ENCODE measurements around the gene YEATS2.

DNA sequence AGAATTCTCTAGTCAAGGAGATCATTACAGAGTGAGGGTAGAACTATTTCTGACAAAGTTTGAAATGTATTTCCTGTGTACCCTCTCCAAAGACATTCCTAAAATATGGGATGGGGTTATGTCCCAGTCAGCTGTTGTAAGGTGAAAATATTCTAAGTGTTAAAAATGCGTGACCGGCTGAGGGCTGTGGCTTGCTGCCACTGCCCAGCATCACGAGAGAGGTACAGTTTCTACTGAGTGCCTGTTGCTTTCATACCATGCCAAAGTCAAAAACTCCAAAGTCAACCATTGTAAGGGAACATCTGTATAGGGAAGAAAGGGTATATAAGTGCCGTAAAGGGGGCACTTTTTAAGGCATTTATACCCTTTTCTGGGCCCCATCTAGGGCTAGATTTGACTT, 96.9 kb downstream of the YEATS2 start:
- TF ChIP-seq, protein P1, sequence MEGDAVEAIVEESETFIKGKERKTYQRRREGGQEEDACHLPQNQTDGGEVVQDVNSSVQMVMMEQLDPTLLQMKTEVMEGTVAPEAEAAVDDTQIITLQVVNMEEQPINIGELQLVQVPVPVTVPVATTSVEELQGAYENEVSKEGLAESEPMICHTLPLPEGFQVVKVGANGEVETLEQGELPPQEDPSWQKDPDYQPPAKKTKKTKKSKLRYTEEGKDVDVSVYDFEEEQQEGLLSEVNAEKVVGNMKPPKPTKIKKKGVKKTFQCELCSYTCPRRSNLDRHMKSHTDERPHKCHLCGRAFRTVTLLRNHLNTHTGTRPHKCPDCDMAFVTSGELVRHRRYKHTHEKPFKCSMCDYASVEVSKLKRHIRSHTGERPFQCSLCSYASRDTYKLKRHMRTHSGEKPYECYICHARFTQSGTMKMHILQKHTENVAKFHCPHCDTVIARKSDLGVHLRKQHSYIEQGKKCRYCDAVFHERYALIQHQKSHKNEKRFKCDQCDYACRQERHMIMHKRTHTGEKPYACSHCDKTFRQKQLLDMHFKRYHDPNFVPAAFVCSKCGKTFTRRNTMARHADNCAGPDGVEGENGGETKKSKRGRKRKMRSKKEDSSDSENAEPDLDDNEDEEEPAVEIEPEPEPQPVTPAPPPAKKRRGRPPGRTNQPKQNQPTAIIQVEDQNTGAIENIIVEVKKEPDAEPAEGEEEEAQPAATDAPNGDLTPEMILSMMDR (IDR thresholded peaks at IDR 0.05), result no peak
- no peak for TF ChIP-seq POLR2A (IDR thresholded peaks at IDR 0.05)

Data from uterus (tissue), 2 donors.